BJ (cell line): ENCODE data around the gene FLNA. TPM values are rescaled to one million over a fixed set of nuclear protein-coding genes. Genes with fewer than 3 reads are reported as not detected.
"Not testable (repeated sequence)": the region's sequence is repeated elsewhere in the genome, so short reads cannot be mapped to it uniquely, and the experiment has no call there.

Experiments used
- CTCF ChIA-PET: fragments of 350-600 bp; formaldehyde crosslinking; extraction: SDS; loops from one replicate; lab custom pipeline; 2021; ENCODE audit warnings: antibody characterized with exemption, inconsistent platforms; lab: Yijun Ruan, JAX
- POLR2A ChIA-PET: fragments of 300-600 bp; sonication (Branson Sonifier 250); formaldehyde crosslinking; extraction: SDS; loops from one replicate; lab custom pipeline; 2021; ENCODE audit warnings: antibody characterized with exemption; lab: Charles Lee
- DNase-seq: peaks from one replicate; pipeline ENCODE4 v3.0.0-alpha.2; 2011; ENCODE audit warnings: low read depth
- H3K27me3 ChIP-seq: 2 replicates; pipeline ENCODE4 v1.6.0; 2011; ENCODE audit warnings: low read length; ENCODE audit not compliant: control insufficient read depth, insufficient read depth
- H3K36me3 ChIP-seq: 2 replicates; pipeline ENCODE4 v1.5.1; 2011; ENCODE audit warnings: low read length; ENCODE audit not compliant: control insufficient read depth, insufficient read depth
- H3K4me3 ChIP-seq: 2 replicates; pipeline ENCODE4 v1.5.1; 2011; ENCODE audit warnings: low read depth, mild to moderate bottlenecking, control low read depth, low read length
- polyA plus RNA-seq: library from polyadenylated mRNA; depleted of rRNA; stranded (reverse); fragments of >200 nt; gene quantifications from 2 replicates; pipeline ENCODE4 v1.2.3, GENCODE V29; 2011
- TF ChIP-seq, protein P1 (sequence below): IDR thresholded peaks from 2 replicates; pipeline ENCODE4 v1.5.1; 2011; ENCODE audit warnings: low read depth, mild to moderate bottlenecking, control low read depth, inconsistent platforms, low read length, moderate library complexity; ENCODE audit not compliant: insufficient read depth

Gene FLNA
- polyA plus RNA-seq, 1 experiment, result 1,740 TPM

DNA sequence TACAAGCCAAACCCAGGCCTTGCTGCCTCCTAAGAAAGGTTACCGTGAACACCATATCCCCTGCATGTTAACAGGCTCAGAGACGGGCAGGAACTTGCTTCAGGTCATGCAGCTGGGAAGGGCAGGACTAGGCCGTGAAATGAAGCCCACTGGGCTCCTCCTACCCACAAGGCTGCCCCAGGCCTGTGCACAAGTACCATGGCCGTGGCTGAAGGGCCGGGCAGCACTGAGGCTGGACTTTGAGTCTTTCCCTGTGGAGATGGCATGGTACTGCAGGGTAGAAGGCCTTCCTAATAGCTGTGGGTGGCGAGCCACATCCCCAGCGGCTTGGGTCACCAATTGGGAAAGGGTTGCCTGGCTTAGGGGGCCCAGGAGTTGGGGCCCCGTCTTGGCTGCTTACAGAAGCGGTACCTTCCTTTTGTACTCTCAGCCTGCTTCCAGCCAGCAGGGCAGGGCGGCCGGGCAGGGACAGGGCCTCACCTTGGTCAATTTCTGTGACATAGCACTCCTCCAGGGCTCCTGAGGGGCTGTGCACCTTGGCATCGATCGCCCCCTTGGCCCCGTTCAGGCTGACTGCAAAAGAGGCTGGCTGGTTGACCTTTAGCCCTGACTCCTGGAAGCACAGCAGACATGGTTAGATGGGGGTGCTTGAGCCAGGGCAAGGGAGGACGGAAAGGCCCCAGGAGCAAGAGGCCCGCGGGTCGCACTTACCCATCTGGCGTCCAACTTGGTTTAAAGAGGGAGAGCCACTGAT is 23.8 kb downstream of the FLNA start:
- Histone ChIP-seq H3K27me3 (no peaks in the 10 kb centered on the region), H3K36me3 (peaks cover 57% of the 10 kb centered on the region), H3K4me3 (no peak overlapping the region)
- TF ChIP-seq, protein P1, sequence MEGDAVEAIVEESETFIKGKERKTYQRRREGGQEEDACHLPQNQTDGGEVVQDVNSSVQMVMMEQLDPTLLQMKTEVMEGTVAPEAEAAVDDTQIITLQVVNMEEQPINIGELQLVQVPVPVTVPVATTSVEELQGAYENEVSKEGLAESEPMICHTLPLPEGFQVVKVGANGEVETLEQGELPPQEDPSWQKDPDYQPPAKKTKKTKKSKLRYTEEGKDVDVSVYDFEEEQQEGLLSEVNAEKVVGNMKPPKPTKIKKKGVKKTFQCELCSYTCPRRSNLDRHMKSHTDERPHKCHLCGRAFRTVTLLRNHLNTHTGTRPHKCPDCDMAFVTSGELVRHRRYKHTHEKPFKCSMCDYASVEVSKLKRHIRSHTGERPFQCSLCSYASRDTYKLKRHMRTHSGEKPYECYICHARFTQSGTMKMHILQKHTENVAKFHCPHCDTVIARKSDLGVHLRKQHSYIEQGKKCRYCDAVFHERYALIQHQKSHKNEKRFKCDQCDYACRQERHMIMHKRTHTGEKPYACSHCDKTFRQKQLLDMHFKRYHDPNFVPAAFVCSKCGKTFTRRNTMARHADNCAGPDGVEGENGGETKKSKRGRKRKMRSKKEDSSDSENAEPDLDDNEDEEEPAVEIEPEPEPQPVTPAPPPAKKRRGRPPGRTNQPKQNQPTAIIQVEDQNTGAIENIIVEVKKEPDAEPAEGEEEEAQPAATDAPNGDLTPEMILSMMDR, result no peak
- ChIA-PET POLR2A (no interaction called here), CTCF (no interaction called here)
- no peak for DNase-seq

DNA sequence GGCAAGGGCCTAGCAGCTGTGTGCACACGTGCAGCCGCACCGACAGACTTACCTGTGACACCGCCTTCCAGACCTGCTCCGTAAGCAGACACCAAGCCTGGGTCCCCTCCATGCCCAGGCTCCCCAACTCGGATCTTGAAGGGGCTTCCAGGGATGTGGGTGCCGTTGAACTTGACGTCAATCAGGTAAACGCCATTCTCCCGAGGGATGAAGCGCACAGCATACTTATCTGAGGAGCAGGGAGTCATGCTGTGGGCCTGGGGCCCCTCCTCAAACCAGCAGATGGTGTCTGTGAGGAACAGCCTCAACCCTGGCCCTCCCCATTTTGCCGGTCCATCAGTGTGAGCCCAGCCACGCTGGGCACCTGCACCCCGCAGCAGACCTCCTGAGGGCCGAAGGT is 24.5 kb downstream of the FLNA start:
- no peak for DNase-seq
- Histone ChIP-seq H3K27me3 (no peaks in the 10 kb centered on the region), H3K36me3 (peaks cover 53% of the 10 kb centered on the region), H3K4me3 (no peak overlapping the region)
- ChIA-PET CTCF (no interaction called here), POLR2A (no interaction called here)
- TF ChIP-seq, protein P1, result no peak

DNA sequence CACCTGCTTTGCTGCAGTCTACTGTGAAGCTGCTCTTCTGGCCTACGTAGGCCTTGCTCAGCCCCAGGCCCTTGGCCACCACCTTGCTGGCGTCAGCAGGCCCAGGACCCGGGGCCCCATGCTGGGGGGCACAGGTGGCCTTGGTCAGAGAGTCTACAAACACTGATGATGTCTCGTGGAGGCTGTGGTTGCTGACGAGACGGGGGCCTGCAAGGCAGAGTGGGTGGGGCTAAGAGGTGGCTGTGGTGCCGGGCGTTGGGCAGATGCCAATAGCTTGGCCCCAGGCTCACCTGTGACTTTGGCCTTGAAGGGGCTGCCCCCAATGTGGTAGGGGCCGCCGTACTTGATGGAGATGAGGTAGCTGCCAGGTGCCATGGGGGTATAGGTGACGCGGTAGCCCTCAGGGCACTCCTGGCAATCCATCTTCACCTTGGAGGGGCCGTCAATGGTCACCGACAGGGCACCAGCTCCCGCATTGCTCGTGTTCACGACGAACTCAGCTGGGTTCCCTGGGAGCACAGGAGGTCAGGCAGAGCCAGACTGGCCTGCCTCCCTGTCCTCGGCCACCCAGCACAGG is 25.0 kb downstream of the FLNA start:
- Histone ChIP-seq H3K4me3 (no peak overlapping the region), H3K36me3 (peaks cover 50% of the 10 kb centered on the region), H3K27me3 (no peaks in the 10 kb centered on the region)
- POLR2A ChIA-PET, result no interaction called here
- CTCF ChIA-PET, result no interaction called here
- DNase-seq, result no peak
- TF ChIP-seq, protein P1, result no peak

- DNase-seq, result no peak
- CTCF ChIA-PET, result no interaction called here
- Histone ChIP-seq H3K4me3 (no peak overlapping the region), H3K36me3 (peaks cover 43% of the 10 kb centered on the region), H3K27me3 (no peaks in the 10 kb centered on the region)
- POLR2A ChIA-PET, result no interaction called here
- TF ChIP-seq, protein P1, result no peak
Observed at GRCh38 chrX:154348646-154349358, 25.6 kb downstream of the FLNA start.

DNA sequence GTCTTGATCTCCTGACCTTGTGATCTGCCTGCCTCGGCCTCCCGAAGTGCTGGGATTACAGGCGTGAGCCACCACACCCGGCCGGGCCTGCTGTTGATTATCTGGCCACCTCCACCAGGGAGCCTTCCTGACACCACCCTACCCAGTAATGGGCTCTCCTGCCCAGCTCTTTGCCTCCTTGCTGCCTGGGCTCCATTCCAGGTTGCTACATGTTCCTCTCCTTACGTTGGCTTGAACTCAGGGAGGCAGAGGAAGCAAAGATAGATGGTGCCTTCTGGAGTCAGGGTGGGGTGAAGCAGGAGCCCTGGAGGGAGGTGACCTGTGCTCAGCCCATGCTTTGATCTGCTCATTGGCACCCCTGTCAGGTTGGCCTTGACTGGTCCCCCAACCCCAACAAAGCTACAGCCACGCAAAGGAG is 26.3 kb downstream of the FLNA start:
- no peak for DNase-seq
- TF ChIP-seq, protein P1, result no peak
- Histone ChIP-seq H3K36me3 (peaks cover 38% of the 10 kb centered on the region), H3K4me3 (no peak overlapping the region), H3K27me3 (no peaks in the 10 kb centered on the region)
- ChIA-PET POLR2A (no interaction called here), CTCF (no interaction called here)

- H3K27me3 ChIP-seq, H3K36me3 ChIP-seq, POLR2A ChIA-PET, DNase-seq, H3K4me3 ChIP-seq, CTCF ChIA-PET: not testable (repeated sequence)
Observed at GRCh38 chrX:154343620-154344019, 30.8 kb downstream of the FLNA start.

DNA sequence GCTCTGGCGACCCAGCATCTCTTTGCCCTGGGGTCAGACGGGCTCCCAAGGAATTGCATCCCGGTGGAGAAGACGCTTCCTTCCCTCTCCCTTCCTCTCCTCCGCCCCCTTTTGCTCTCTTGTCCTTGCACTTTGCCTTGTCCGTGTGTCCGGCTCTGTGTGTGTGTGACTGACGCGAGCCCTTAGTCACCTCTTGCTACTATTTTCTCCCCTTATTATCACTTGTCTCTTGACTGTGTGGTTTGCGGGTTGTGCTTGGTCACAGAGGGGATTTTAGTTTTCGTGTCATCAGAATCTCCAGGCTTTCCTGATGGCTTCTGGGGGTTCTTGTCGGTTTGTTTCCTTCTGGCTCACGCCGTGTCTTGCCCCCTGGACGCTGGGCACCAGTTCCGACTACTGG is 31.4 kb downstream of the FLNA start:
- H3K27me3 ChIP-seq, CTCF ChIA-PET, H3K36me3 ChIP-seq, POLR2A ChIA-PET, DNase-seq, H3K4me3 ChIP-seq: not testable (repeated sequence)
